Measurements from ENCODE around the gene MFSD12.

DNA sequence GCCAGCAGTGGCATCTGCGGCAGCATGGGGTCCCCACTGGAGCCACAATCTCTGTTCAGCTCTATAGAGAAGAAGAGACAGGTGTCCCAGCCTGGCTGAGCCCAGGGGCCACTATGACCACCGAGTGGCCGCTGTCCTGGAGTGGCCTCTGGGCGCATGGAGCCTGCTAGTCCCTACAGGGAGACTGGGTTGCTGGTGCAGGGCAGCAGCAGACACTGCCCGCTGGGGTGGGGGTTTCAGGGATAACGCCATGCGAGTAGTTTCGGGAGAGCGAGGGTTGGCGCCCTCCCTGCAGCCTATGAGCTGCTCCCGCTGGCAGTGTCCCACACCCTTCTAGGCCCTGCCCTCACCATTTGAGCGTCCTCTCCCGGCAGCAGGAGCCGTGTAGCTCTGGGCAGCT lies 29.3 kb downstream of the MFSD12 start:
- TF ChIP-seq CTCF (IDR thresholded peaks at IDR 0.05; ENCODE audit: insufficient read depth, low read depth, low read length) (no peak), EZH2 (IDR thresholded peaks at IDR 0.05; ENCODE audit: insufficient read depth, low read length) (no peak)

All from astrocyte (in vitro differentiated cells and primary cell).